PC-3 (cell line): ENCODE results near the gene JAML. TPM values are rescaled to one million over a fixed set of nuclear protein-coding genes. Genes with fewer than 3 reads are reported as not detected.
A peak's percentile ranks its signal among the peaks of the same experiment; 100 is the strongest.

Experiments
- ATAC-seq: fragments of 200-7000 bp; cut with Tn5 transposase; 2 replicates; pipeline ENCODE4 v1.9.1; 2020; ENCODE audit warnings: mild to moderate bottlenecking, moderate library complexity
- BruUV-seq: library from RNA; stranded (reverse); fragments of 400-500 nt; replicated peaks from 2 replicates; lab custom pipeline; 2021; lab: Mats Ljungman, UMichigan
- CTCF ChIA-PET: fragments of 300-600 bp; sonication (Branson Sonifier 250); formaldehyde crosslinking; loops from one replicate; lab custom pipeline; 2022; ENCODE audit warnings: antibody characterized with exemption; lab: Charles Lee
- POLR2A ChIA-PET: fragments of 300-600 bp; sonication (Branson Sonifier 250); formaldehyde crosslinking; loops from one replicate; lab custom pipeline; 2022; ENCODE audit warnings: antibody characterized with exemption; ENCODE audit not compliant: unreplicated experiment; lab: Charles Lee
- DNase-seq: peaks from one replicate; pipeline ENCODE4 v3.0.0-alpha.2; 2015
- H2AFZ ChIP-seq: fragments of 300-600 bp; sonication (generic); 2 replicates; pipeline ENCODE4 v1.6.0; 2016; ENCODE audit warnings: antibody characterized with exemption, low read length
- H3F3A ChIP-seq: fragments of 300-600 bp; sonication (generic); one replicate; pipeline ENCODE4 v1.6.0; 2017; ENCODE audit warnings: antibody characterized with exemption, low read length, control low read depth, mild to moderate bottlenecking; ENCODE audit not compliant: unreplicated experiment
- H3K27ac ChIP-seq: fragments of 300-600 bp; sonication (generic); 2 replicates; pipeline ENCODE4 v1.5.1; 2016; ENCODE audit warnings: mild to moderate bottlenecking, low read length
- H3K27me3 ChIP-seq: fragments of 300-600 bp; sonication (generic); 2 replicates; pipeline ENCODE4 v1.6.1; 2016; ENCODE audit warnings: low read length, mixed read lengths
- H3K36me3 ChIP-seq: fragments of 300-600 bp; sonication (generic); 2 replicates; pipeline ENCODE4 v1.6.1; 2016; ENCODE audit warnings: low read depth, mixed run types, low read length, mixed read lengths
- H3K4me1 ChIP-seq: fragments of 300-600 bp; sonication (generic); 2 replicates; pipeline ENCODE4 v1.5.1; 2016; ENCODE audit warnings: low read length; ENCODE audit not compliant: insufficient read depth
- H3K4me2 ChIP-seq: fragments of 300-600 bp; sonication (generic); 2 replicates; pipeline ENCODE4 v1.6.0; 2016; ENCODE audit warnings: low read length
- H3K4me3 ChIP-seq: fragments of 300-600 bp; sonication (generic); 2 replicates; pipeline ENCODE4 v1.5.1; 2016; ENCODE audit warnings: mild to moderate bottlenecking, low read length, mixed read lengths
- H3K79me2 ChIP-seq: fragments of 300-600 bp; sonication (generic); 2 replicates; pipeline ENCODE4 v1.6.1; 2017; ENCODE audit warnings: low read length, mixed read lengths
- H3K9ac ChIP-seq: fragments of 300-600 bp; sonication (generic); 2 replicates; pipeline ENCODE4 v1.6.0; 2016; ENCODE audit warnings: mild to moderate bottlenecking, low read length
- H3K9me2 ChIP-seq: fragments of 300-600 bp; sonication (generic); replicated peaks from 2 replicates; pipeline ENCODE4 v1.6.1; 2016; ENCODE audit warnings: mixed run types, low read length, mixed read lengths
- H3K9me3 ChIP-seq: fragments of 300-600 bp; sonication (generic); 2 replicates; pipeline ENCODE4 v1.6.1; 2016; ENCODE audit warnings: low read length, mixed read lengths
- H4K20me1 ChIP-seq: fragments of 300-600 bp; sonication (generic); 2 replicates; pipeline ENCODE4 v1.6.1; 2016; ENCODE audit warnings: low read length, mixed read lengths
- EZH2 ChIP-seq: fragments of 300-600 bp; sonication (generic); IDR thresholded peaks from one replicate; pipeline ENCODE4 v1.6.1; 2017; ENCODE audit warnings: antibody characterized with exemption, mild to moderate bottlenecking, low read length; ENCODE audit not compliant: unreplicated experiment
- EZH2phosphoT487 ChIP-seq: fragments of 300-600 bp; sonication (generic); IDR thresholded peaks from 2 replicates; pipeline ENCODE4 v1.6.1; 2018; ENCODE audit warnings: mild to moderate bottlenecking, antibody characterized with exemption, low read length, borderline replicate concordance
- intact Hi-C: fragments of 100-400 bp; cut with micrococcal nuclease; formaldehyde crosslinking; loops from 2 replicates; pipeline ENCODE4 v1.9.0; 2023
- total RNA-seq: library from RNA; depleted of rRNA; stranded (reverse); fragments of >200 nt; gene quantifications from 2 replicates; pipeline ENCODE4 v1.2.3, GENCODE V29; 2014
- TF ChIP-seq, protein P1 (sequence below): fragments of 300-600 bp; sonication (generic); conservative IDR thresholded peaks from 2 replicates; pipeline ENCODE4 v1.5.1; 2017; ENCODE audit warnings: antibody characterized with exemption, low read depth, mild to moderate bottlenecking, low read length

The JAML gene
- total RNA-seq, 1 experiment from 2014 or later: not detected

DNA sequence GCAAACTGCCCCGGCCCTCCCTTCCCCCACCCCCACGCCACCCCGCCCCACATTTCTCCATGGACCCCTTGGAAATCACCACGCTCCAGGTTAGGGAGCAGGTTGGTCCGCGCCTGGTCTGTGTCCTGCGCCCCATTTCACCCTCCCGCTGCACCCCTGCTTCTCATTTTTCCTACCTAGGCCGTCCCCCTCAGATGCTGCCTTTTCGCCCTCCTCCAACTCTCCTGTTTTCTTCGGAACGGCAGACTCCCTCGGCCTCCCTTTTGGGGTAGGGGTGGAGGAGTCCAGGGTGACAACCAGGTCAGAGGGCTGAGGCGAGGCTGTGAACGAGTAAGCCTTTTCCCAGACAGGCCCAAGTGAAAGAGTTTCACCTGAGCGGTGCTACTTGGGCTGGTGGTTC is 71.3 kb downstream of the JAML start:
- TF ChIP-seq EZH2 (no peak), EZH2phosphoT487 (no peak)
- TF ChIP-seq, protein P1, sequence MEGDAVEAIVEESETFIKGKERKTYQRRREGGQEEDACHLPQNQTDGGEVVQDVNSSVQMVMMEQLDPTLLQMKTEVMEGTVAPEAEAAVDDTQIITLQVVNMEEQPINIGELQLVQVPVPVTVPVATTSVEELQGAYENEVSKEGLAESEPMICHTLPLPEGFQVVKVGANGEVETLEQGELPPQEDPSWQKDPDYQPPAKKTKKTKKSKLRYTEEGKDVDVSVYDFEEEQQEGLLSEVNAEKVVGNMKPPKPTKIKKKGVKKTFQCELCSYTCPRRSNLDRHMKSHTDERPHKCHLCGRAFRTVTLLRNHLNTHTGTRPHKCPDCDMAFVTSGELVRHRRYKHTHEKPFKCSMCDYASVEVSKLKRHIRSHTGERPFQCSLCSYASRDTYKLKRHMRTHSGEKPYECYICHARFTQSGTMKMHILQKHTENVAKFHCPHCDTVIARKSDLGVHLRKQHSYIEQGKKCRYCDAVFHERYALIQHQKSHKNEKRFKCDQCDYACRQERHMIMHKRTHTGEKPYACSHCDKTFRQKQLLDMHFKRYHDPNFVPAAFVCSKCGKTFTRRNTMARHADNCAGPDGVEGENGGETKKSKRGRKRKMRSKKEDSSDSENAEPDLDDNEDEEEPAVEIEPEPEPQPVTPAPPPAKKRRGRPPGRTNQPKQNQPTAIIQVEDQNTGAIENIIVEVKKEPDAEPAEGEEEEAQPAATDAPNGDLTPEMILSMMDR: no peak
- Histone ChIP-seq H3K4me1 (peaks cover 15% of the 10 kb centered on the region; the same call in 1 of the 2 replicates), H3K27ac (no peak overlapping the region), H3F3A (no peaks in the 10 kb centered on the region), H3K4me2 (peak overlapping the region; percentile 85), H4K20me1 (no peaks in the 10 kb centered on the region), H3K36me3 (no peaks in the 10 kb centered on the region), H3K79me2 (no peaks in the 10 kb centered on the region), H3K9ac (no peak overlapping the region), H3K9me2 (no peaks in the 10 kb centered on the region), H3K27me3 (peaks cover 83% of the 10 kb centered on the region), H2AFZ (no peak overlapping the region), H3K4me3 (no peak overlapping the region), H3K9me3 (no peaks in the 10 kb centered on the region)
- DNase-seq: no peak
- intact Hi-C loops: no loop called here
- CTCF ChIA-PET: no interaction called here
- ATAC-seq: no peak
- POLR2A ChIA-PET: no interaction called here
- BruUV-seq: no TSS peak

GRCh38 chr11:118152552-118153471 is 72.0 kb downstream of the JAML start, which contains the start of gene SCN4B:
Gene SCN4B, minus strand, starts transcription at chr11:118152823. Its CDS starts 150 bp downstream, at chr11:118152673.
- no peaks in the 10 kb centered on the region for H3K9me3 ChIP-seq
- H3K27ac ChIP-seq: no peak within 1 kb of the TSS
- no peaks in the 10 kb centered on the region for H3K79me2 ChIP-seq
- no peaks in the 10 kb centered on the region for H4K20me1 ChIP-seq
- peak; percentile 62 for DNase-seq
- H3K4me1 ChIP-seq: peaks cover 15% of the 10 kb centered on the region; the same call in 1 of the 2 replicates
- no peaks in the 10 kb centered on the region for H3K36me3 ChIP-seq
- ATAC-seq: peak; percentile 78
- H3K9me2 ChIP-seq: no peaks in the 10 kb centered on the region
- POLR2A ChIA-PET: no interaction called here
- peak within 1 kb of the TSS; percentile 64 for H3K4me3 ChIP-seq
- H3K4me2 ChIP-seq: peak within 1 kb of the TSS; percentile 85
- BruUV-seq: no TSS peak
- H2AFZ ChIP-seq: peak within 1 kb of the TSS; percentile 76
- H3F3A ChIP-seq: no peaks in the 10 kb centered on the region
- TF ChIP-seq, protein P1: no peak
- TF ChIP-seq EZH2phosphoT487: peak; percentile 47; the same call in 1 of the 2 replicates
- TF ChIP-seq EZH2: peak; percentile 83
- intact Hi-C loops: no loop called here
- H3K27me3 ChIP-seq: peaks cover 76% of the 10 kb centered on the region
- CTCF ChIA-PET: no interaction called here
- no peak within 1 kb of the TSS for H3K9ac ChIP-seq
